Epithelial cell of umbilical artery (primary cell): ENCODE measurements around the gene PLEKHG4. TPM values are rescaled to one million over a fixed set of nuclear protein-coding genes. Genes with fewer than 3 reads are reported as not detected.

Source experiments
- total RNA-seq: library from RNA; depleted of rRNA; stranded (reverse); fragments of >200 nt; gene quantifications from 2 replicates; pipeline ENCODE4 v1.2.3, GENCODE V29; 2014

Gene PLEKHG4, protein sequence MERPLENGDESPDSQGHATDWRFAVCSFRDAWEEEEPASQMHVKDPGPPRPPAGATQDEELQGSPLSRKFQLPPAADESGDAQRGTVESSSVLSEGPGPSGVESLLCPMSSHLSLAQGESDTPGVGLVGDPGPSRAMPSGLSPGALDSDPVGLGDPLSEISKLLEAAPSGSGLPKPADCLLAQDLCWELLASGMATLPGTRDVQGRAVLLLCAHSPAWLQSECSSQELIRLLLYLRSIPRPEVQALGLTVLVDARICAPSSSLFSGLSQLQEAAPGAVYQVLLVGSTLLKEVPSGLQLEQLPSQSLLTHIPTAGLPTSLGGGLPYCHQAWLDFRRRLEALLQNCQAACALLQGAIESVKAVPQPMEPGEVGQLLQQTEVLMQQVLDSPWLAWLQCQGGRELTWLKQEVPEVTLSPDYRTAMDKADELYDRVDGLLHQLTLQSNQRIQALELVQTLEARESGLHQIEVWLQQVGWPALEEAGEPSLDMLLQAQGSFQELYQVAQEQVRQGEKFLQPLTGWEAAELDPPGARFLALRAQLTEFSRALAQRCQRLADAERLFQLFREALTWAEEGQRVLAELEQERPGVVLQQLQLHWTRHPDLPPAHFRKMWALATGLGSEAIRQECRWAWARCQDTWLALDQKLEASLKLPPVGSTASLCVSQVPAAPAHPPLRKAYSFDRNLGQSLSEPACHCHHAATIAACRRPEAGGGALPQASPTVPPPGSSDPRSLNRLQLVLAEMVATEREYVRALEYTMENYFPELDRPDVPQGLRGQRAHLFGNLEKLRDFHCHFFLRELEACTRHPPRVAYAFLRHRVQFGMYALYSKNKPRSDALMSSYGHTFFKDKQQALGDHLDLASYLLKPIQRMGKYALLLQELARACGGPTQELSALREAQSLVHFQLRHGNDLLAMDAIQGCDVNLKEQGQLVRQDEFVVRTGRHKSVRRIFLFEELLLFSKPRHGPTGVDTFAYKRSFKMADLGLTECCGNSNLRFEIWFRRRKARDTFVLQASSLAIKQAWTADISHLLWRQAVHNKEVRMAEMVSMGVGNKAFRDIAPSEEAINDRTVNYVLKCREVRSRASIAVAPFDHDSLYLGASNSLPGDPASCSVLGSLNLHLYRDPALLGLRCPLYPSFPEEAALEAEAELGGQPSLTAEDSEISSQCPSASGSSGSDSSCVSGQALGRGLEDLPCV
- total RNA-seq = 17.5 and 41.0 TPM in 2 replicates

DNA sequence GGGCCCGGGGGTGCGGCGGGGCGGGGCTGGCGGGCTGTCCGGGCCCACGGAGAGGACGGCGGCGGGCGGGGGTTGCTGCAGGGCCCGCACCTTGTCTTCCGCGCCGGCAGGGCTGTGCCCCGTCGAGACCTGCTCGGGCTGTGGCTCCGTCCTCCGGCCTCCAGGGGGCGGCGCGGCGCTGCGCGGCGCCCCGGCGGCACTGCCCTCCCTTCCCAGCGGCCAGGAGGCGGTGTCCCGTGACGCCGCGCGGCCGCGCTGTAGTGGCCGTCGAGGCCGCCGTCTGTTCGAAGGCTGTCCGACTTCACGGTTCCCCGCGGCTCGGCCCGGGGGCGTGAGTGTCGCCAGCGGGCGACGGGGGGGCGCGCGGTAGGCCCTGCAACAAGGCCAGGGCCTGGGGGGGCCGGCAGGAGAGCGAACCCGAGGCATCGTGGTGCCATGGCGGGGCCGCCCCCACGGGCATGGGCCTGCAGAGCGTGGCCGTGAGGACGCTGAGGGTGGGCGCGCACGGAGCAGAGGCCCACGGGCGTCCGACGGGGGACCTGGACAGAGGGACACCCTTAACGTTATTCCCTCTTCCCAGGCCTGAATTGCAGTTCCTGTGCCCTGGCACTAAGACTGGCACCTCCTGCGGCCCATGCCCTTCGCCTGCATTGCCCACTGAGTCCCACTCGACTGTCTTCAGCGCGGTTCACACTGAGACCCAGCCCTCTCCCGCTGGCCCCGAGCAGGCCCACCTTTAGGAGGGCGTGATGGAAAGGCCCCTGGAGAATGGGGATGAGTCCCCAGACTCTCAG is at the start of gene PLEKHG4:
Gene PLEKHG4, plus strand, starts transcription at position 237 of the 794 bp plus-strand sequence. Its CDS starts 513 bp downstream, at position 750.

DNA sequence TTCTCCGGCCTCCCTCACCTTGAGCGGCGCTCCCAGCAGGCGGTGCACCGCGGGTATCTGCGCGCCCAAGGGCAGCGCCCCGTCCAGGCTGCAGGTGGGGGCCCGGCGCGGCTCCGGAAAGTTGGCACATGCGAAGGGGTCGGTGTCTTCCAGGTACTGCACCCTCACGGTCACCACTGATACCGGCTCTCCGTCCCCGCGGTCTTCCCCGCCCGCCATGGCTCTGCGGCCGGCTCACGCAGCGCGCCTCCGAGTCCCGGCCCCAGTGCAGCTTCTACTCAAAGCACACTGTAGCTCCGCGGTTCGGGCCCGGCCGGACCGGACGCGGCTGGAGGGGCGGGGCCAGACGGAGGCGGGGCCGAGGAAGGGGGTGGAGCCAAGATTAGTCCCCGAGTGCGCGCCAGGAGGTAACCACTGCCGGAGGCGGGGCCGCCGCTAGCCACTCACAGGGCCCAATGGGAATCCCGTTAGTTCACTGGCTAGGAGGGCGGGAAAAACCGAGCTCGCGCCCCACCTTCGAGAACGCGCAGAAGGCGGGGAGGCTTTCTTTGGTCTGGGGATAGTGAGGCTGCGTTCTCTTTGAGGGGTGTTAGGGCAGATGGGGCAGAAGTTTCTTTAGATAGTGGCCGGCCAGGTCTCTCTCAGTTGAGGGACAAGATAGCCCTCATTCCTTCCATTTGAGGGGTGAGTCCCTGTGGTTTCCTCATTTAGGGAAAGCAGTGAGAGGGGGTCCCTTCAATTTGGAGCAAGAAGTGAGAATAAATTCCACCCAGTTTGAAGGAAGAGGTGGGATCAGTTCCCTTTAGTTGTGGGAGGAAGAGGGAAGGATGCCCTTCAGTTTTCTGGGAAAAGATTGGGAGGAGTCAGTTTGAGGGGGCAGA is 31.9 kb upstream of the PLEKHG4 start, which contains the start of gene FHOD1:
Gene FHOD1, minus strand, starts transcription at position 290 of the 881 bp plus-strand sequence. Its CDS starts 71 bp downstream, at position 219.

DNA sequence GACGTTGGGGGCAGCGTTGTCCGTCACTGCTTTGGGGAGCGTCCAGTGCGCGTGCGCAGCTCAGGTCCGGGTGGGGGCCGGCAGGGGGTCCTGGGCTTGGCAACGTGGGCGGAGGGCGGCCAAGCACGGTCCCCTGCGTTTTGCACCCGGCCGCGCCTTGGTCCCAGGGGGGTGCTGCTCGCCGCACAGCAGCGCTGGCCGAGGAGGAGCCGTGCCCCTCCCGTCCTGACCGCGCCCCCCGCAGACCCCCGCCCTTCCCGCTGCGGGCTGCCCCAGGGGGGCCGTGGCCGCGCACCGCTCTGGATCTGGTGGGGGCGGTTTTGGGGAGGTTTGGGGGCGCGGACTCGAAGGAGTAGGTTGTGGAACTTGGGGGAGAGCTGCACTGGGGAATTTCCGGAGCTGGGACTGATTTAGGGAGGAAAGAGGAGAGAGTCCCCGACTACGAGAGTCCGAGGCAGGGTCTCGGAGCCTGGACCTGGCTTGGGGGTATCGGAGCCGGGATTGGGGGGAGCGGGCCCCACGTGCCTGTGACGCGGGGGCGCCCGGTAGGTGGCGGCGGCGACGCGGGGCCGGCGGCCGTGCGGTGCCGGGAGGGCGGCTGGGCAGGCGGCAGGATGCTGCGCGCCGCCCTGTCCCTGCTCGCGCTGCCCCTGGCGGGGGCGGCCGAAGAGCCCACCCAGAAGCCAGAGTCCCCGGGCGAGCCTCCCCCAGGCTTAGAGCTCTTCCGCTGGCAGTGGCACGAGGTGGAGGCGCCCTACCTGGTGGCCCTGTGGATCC is 30.7 kb upstream of the PLEKHG4 start, which contains the start of gene SLC9A5:
Gene SLC9A5, plus strand, starts transcription at position 579 of the 777 bp plus-strand sequence. Its CDS starts 36 bp downstream, at position 615.

DNA sequence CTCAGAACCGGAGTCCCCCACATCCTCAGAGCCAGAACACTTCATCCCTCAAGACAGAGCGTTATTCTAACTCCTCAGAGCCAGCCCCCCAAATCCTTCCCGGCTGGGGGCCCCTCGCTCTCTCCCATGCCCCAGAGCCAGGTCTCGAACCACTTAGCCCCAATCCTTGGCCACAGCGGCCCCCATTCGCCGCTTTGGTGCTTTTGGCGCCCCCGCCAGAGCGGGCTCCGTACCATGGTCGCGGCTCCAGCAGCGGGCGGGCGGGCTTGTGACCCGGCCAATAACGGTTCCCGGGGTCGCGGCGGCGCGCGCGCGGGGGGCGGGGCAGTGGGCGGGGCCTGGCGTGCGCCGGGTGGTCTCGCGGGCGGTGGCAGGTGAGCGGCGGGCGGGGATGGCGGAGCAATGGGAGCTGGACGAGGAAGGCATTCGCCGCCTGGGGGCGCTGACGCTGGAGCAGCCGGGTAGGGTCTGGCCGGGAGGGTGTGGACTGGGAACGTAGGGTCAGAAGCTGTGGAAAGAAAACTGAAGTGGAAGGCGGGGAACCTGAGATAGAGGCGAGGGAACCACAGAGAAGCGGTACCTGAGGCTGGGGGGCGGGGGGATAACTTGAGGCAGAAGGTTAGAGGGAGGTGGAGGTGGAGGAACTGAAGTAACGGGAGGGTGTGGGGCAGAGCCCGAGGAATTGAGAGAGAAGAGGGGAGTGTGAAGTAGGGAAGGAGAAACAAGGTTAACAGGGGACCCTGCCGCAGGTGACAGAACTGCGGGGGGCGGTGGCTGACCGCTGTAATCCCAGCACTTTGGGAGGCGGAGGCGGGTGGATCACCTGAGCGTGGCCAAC is 47.4 kb downstream of the PLEKHG4 start, which contains the start of the genes KCTD19 and LRRC36:
Gene KCTD19, minus strand, starts transcription at position 270 of the 838 bp plus-strand sequence. Its CDS starts 34 bp downstream, at position 236.
Gene LRRC36, plus strand, starts transcription at position 344 of the 838 bp plus-strand sequence. Its CDS starts 48 bp downstream, at position 392.

Other genes with a start within 250 kb of the PLEKHG4 start
- 7.8 and 10.8 TPM in 2 replicates for gene PHAF1, start 169.6 kb upstream of the PLEKHG4 start, total RNA-seq
- gene B3GNT9, start 128.5 kb upstream of the PLEKHG4 start, total RNA-seq = 1.6 and 4.0 TPM in 2 replicates
- 22.3 and 23.7 TPM in 2 replicates for gene TRADD, start 119.6 kb upstream of the PLEKHG4 start, total RNA-seq
- gene FBXL8, start 119.6 kb upstream of the PLEKHG4 start, total RNA-seq = 2.3 and 5.8 TPM in 2 replicates
- 0.32 and 0.61 TPM in 2 replicates for gene HSF4, start 114.8 kb upstream of the PLEKHG4 start, total RNA-seq
- gene NOL3, start 109.0 kb upstream of the PLEKHG4 start, total RNA-seq = 7.3 and 12.3 TPM in 2 replicates
- 11.7 and 13.4 TPM in 2 replicates for gene MATCAP1, start 95.6 kb upstream of the PLEKHG4 start, total RNA-seq
- gene EXOC3L1, start 89.4 kb upstream of the PLEKHG4 start, total RNA-seq = 8.8 and 29.9 TPM in 2 replicates
- gene E2F4, start 87.4 kb upstream of the PLEKHG4 start, total RNA-seq = 83.8 and 94.1 TPM in 2 replicates
- 1.3 and 1.5 TPM in 2 replicates for gene ELMO3, start 80.4 kb upstream of the PLEKHG4 start, total RNA-seq
- 36.1 and 47.1 TPM in 2 replicates for gene TMEM208, start 52.4 kb upstream of the PLEKHG4 start, total RNA-seq
- 19.3 and 22.7 TPM in 2 replicates for gene FHOD1, start 32.1 kb upstream of the PLEKHG4 start, total RNA-seq
- gene SLC9A5, start 30.6 kb upstream of the PLEKHG4 start, total RNA-seq = 0.30 and 0.97 TPM in 2 replicates
- gene KCTD19, start 47.2 kb downstream of the PLEKHG4 start, total RNA-seq = 0.61 TPM in 1 of 2 replicates, not detected in the other
- 0.61 and 2.3 TPM in 2 replicates for gene LRRC36, start 47.3 kb downstream of the PLEKHG4 start, total RNA-seq
- gene TPPP3, start 114.0 kb downstream of the PLEKHG4 start, total RNA-seq = 0.15 and 1.9 TPM in 2 replicates
- gene ZDHHC1, start 136.9 kb downstream of the PLEKHG4 start, total RNA-seq = 4.0 and 7.8 TPM in 2 replicates
- 0.65 TPM in 1 of 2 replicates, not detected in the other for gene HSD11B2, start 151.6 kb downstream of the PLEKHG4 start, total RNA-seq
- 90.6 and 105 TPM in 2 replicates for gene ATP6V0D1, start 201.6 kb downstream of the PLEKHG4 start, total RNA-seq
- not detected in 2 replicates for gene AGRP, start 204.0 kb downstream of the PLEKHG4 start, total RNA-seq
- gene RIPOR1, start 249.3 kb downstream of the PLEKHG4 start, total RNA-seq = 48.7 and 49.7 TPM in 2 replicates